Effector memory CD8-positive, alpha-beta T cell (primary cell): ENCODE measurements around the gene PRKD2.
A peak's percentile ranks its signal among the peaks of the same experiment; 100 is the strongest.

Source experiments
- ATAC-seq: fragments of 150-1000 bp; cut with Tn5 transposase; replicated peaks from 2 replicates; pipeline ENCODE4 v1.10.0; 2021; ENCODE audit warnings: mild to moderate bottlenecking, moderate library complexity
- DNase-seq, 3 experiments: peaks; one replicate each; pipeline ENCODE4 v3.0.0; 2021
- H3K27ac Mint-ChIP-seq, 2 donors: one replicate each; pipeline ENCODE4 v1.8.0; 2022; ENCODE audit warnings: mild to moderate bottlenecking in 2 of 2, mixed read lengths in 2 of 2, moderate library complexity in 2 of 2
- H3K27me3 Mint-ChIP-seq, 2 donors: one replicate each; pipeline ENCODE4 v1.8.0; 2022; ENCODE audit warnings: mixed read lengths in 2 of 2
- H3K36me3 Mint-ChIP-seq: one replicate; pipeline ENCODE4 v1.8.0; 2022; ENCODE audit warnings: mild to moderate bottlenecking, moderate library complexity, mixed read lengths; ENCODE audit not compliant: insufficient read depth
- H3K4me1 Mint-ChIP-seq, 2 donors: one replicate each; pipeline ENCODE4 v1.8.0; 2022; ENCODE audit warnings: low read depth in 2 of 2, mixed read lengths in 2 of 2
- H3K4me3 Mint-ChIP-seq, 2 donors: one replicate each; pipeline ENCODE4 v1.8.0; 2022; ENCODE audit warnings: mild to moderate bottlenecking in 2 of 2, mixed read lengths in 2 of 2, moderate library complexity in 2 of 2
- H3K9me3 Mint-ChIP-seq, 2 donors: one replicate each; pipeline ENCODE4 v1.8.0; 2022; ENCODE audit warnings: mixed read lengths in 2 of 2

Gene PRKD2

DNA sequence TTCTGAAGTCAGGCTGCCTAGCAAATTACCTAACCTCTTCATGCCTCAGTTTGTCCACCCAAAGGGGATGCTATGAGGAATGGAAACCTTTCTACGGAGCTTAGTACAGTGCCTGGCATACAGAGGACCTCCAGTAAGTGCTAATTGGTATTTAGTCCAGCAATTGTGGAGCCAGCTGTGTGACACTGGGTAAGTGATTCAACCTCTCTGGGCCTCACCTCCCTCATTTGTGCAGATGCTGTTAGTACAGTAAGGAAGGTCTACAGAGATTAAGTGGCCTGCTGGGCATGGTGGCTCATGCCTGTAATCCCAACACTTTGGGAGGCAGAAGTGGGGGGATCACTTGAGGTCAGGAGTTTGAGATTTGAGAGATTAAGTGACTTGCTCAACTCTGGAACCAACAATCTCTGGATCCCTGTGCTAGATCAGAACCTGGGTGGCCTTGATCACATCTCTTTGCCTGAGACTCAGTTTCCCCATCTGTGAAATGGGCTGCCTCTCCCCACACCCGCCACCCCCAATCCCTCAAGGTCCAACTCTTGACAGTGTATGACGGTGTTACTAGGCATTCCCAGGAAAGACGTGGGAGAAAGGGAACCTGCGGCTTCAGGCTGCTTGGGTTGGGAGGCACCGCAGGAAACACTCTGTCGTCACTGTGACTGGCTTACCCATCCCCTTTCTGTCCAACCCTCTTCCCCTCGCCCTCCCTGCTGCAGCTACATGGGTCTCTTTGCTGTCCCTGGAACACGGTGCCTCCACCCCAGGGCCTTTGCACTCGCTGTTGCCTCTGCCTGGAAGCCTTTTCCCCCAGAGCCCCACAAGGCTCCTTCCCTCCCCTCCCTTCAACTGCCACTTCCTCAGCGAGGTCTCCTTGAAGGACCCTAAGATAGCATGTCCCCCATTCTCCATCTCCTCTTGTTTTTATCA is 18.3 kb downstream of the PRKD2 start:
- Mint-ChIP-seq H3K9me3 (no peaks in the 10 kb centered on the region), H3K27ac (peak overlapping the region in 1 of 2 donors; percentile 62), H3K4me3 (no peak overlapping the region), H3K27me3 (no peaks in the 10 kb centered on the region), H3K36me3 (peaks cover 93% of the 10 kb centered on the region), H3K4me1 (peaks cover 1 to 4% of the 10 kb centered on the region in 2 donors)
- DNase-seq: no peak
- no peak for ATAC-seq

- DNase-seq: peak in 1 of 3 experiments; percentile 12
- H3K4me3 Mint-ChIP-seq: no peak overlapping the region
- ATAC-seq: peak; percentile 51
- peak overlapping the region in 1 of 2 donors; percentile 87 for H3K27ac Mint-ChIP-seq
- H3K36me3 Mint-ChIP-seq: peaks cover 91% of the 10 kb centered on the region
- H3K27me3 Mint-ChIP-seq: no peaks in the 10 kb centered on the region
- peaks cover 1 to 9% of the 10 kb centered on the region in 2 donors for H3K4me1 Mint-ChIP-seq
- H3K9me3 Mint-ChIP-seq: no peaks in the 10 kb centered on the region
Observed at GRCh38 chr19:46697204-46697960, 19.5 kb downstream of the PRKD2 start.

DNA sequence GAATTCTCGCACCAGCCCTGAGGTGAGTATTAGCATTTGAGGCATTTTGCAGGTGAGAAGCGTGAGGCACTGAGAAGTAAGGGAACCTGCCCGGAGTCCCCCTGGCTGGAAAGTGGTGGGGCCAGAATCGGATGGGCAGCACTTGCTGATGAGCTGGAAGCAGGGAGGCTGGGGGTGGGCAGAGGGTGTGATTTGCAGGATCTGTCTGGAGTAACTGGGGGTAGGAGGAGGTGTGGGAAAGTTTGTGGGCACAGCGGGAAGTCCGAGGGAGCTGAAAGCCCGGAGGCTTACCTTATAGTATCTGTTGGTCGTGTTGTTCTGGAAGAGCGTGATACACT is 20.1 kb downstream of the PRKD2 start:
- H3K4me1 Mint-ChIP-seq: peaks cover 1 to 12% of the 10 kb centered on the region in 2 donors
- H3K36me3 Mint-ChIP-seq: peaks cover 91% of the 10 kb centered on the region
- H3K27me3 Mint-ChIP-seq: no peaks in the 10 kb centered on the region
- no peak for ATAC-seq
- H3K27ac Mint-ChIP-seq: peak overlapping the region; percentile 62 to 87
- no peak overlapping the region for H3K4me3 Mint-ChIP-seq
- no peaks in the 10 kb centered on the region for H3K9me3 Mint-ChIP-seq
- no peak for DNase-seq

DNA sequence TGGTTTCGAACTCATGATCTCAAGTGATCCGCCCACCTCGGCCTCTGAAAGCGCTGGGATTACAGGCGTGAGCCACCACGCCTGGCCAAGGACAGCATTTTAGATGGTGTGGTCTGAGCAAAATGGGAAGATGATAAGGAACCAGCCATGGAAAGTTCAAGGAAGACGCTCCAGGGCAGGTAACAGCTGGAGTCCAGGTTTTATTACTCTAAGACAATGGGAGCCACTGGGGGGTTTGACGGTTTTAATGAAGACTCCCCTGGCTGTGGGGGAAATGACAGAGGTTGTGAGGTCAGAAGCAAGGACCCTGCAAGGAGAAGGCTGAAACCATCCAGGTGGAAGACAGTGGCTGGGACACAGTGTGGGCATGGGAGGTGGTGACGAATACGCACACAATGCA is 20.9 kb downstream of the PRKD2 start:
- Mint-ChIP-seq H3K9me3 (no peaks in the 10 kb centered on the region), H3K27ac (peak overlapping the region in 1 of 2 donors; percentile 62), H3K4me1 (peaks cover 1 to 12% of the 10 kb centered on the region in 2 donors), H3K4me3 (no peak overlapping the region), H3K36me3 (peaks cover 91% of the 10 kb centered on the region), H3K27me3 (no peaks in the 10 kb centered on the region)
- ATAC-seq (no peak), DNase-seq (no peak)

DNA sequence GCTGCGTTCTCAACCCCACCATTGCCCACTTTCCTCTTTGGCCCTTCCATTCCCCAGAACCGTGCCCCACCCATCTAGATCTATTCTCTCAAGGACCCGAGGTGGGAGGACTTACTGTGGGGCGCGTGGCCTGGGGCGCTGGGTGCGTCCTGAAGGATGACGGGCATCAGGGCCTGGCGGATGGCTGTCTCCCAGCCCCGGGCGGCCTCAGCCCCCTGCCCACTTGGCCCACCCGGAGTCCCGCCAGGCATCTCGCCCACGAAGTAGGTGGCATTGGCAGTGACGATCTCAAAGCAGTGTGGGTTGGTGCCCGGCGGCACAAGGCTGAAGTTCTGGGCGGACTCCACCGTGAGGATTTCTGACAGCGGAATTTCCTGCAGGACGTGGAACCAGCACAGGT is 23.2 kb downstream of the PRKD2 start:
- Mint-ChIP-seq H3K36me3 (peaks cover 89% of the 10 kb centered on the region), H3K27me3 (no peaks in the 10 kb centered on the region), H3K4me1 (peaks cover 3 to 18% of the 10 kb centered on the region in 2 donors), H3K4me3 (no peak overlapping the region), H3K27ac (peak overlapping the region in 1 of 2 donors; percentile 75), H3K9me3 (no peaks in the 10 kb centered on the region)
- no peak for DNase-seq
- no peak for ATAC-seq

- Mint-ChIP-seq H3K9me3 (no peaks in the 10 kb centered on the region), H3K4me3 (no peak overlapping the region), H3K27me3 (no peaks in the 10 kb centered on the region), H3K4me1 (peaks cover 3 to 18% of the 10 kb centered on the region in 2 donors), H3K27ac (peak overlapping the region; percentile 75 to 89), H3K36me3 (peaks cover 89% of the 10 kb centered on the region)
- DNase-seq (no peak), ATAC-seq (no peak)
Observed at GRCh38 chr19:46692918-46693722, 23.8 kb downstream of the PRKD2 start.

DNA sequence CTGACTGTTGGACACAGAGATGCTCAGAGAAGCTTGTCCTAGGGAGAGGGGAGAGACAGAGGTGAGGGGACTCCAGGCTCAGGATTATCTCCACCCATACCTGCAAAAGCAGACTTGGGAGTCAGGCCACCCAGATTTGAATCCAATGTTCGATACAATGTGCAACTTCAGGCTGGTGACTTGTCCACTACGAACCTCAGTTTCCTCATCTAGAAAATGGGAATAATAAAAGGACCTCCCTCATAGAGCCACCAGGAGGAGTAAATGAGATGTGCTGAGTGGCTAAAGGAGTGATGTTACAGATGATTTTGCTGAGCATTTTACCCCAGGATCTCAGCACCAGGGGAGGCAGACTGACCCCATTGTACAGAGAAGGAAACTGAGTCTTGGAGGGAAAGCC is 25.0 kb downstream of the PRKD2 start:
- Mint-ChIP-seq H3K4me1 (peaks cover 3 to 16% of the 10 kb centered on the region in 2 donors), H3K27ac (peak overlapping the region; percentile 47 to 69), H3K4me3 (no peak overlapping the region), H3K36me3 (peaks cover 95% of the 10 kb centered on the region), H3K9me3 (no peaks in the 10 kb centered on the region), H3K27me3 (no peaks in the 10 kb centered on the region)
- no peak for DNase-seq
- ATAC-seq: no peak

- H3K27me3 Mint-ChIP-seq: no peaks in the 10 kb centered on the region
- no peaks in the 10 kb centered on the region for H3K9me3 Mint-ChIP-seq
- no peak overlapping the region for H3K4me3 Mint-ChIP-seq
- peaks cover 97% of the 10 kb centered on the region for H3K36me3 Mint-ChIP-seq
- DNase-seq (no peak), ATAC-seq (no peak)
- H3K27ac Mint-ChIP-seq: peak overlapping the region; percentile 69 to 71
- peaks cover 3 to 14% of the 10 kb centered on the region in 2 donors for H3K4me1 Mint-ChIP-seq
Observed at GRCh38 chr19:46691104-46691503, 25.8 kb downstream of the PRKD2 start.

- no peak for DNase-seq
- Mint-ChIP-seq H3K9me3 (no peaks in the 10 kb centered on the region), H3K36me3 (peaks cover 97% of the 10 kb centered on the region), H3K4me3 (no peak overlapping the region), H3K4me1 (peaks cover 2 to 21% of the 10 kb centered on the region in 2 donors), H3K27me3 (no peaks in the 10 kb centered on the region), H3K27ac (peak overlapping the region in 1 of 2 donors; percentile 74)
- ATAC-seq: no peak
Observed at GRCh38 chr19:46689358-46689757, 27.6 kb downstream of the PRKD2 start.

DNA sequence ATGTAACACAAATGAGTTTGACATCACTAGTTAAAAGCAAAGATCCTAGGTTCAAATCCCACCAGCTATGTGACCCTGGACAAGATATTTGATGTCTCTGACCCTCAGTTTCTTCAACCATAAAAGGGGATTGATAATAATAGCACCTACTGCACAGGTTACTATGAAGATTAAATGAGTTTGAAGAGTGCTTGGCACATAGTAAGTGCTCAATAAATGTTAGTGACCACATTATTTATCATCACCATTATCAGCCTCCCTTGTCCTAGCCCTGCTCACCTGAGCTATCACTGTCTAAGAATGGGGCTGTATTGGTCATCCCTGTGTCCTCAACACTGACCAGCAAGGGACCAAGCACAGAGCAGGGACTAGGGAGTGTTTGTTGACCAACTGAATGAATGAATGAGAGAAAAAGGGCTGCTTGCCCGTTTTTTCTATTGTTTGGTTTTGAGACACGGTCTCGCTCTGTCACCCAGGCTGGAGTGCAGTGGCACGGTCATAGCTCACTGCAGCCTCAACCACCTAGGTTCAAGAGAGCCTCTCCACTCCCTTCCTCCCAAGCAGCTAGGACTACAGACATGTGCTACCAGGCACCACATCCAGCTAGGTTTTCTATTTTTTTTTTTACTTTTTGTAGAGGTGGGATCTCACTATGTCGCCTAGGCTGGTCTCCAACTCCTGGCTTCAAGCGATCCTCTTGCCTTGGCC is 29.3 kb downstream of the PRKD2 start:
- Mint-ChIP-seq H3K27me3 (no peaks in the 10 kb centered on the region), H3K36me3 (peaks cover 99% of the 10 kb centered on the region), H3K9me3 (no peaks in the 10 kb centered on the region), H3K4me1 (peaks cover 2 to 17% of the 10 kb centered on the region in 2 donors), H3K27ac (no peak overlapping the region), H3K4me3 (no peak overlapping the region)
- no peak for ATAC-seq
- no peak for DNase-seq

GRCh38 chr19:46685189-46685588 is 31.7 kb downstream of the PRKD2 start:
- Mint-ChIP-seq H3K27me3 (no peaks in the 10 kb centered on the region), H3K4me1 (peaks cover 0 to 7% of the 10 kb centered on the region in 2 donors), H3K9me3 (no peaks in the 10 kb centered on the region), H3K36me3 (peaks cover 100% of the 10 kb centered on the region), H3K4me3 (no peak overlapping the region), H3K27ac (no peak overlapping the region)
- ATAC-seq: no peak
- DNase-seq: no peak

DNA sequence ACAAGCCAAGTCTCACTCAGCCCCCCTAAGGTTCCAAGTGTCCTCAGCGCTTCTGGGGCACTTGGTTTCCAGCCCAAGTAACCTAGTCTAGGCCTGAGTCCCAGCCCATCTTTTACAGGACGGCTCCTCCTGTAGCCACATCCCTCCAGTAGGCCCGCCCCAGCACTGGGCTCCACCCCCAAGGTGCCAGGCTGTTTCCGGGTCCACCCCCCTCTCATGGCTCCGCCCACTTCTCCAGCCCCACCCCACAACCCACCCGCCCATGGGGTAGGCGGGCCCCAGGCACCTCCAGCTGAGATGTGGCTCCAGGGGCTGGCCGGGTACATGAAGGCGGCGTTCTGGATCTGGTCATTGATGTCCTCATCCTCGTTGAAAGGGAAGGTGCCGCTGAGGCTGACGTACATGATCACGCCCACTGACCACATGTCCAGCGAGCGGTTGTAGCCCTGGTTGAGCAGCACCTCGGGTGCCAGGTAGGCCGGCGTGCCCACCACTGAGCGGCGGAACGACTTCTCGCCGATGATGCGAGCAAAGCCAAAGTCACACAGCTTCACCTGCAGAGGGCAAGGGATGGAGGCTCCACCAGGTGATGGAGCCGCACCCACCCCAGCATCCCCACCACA is 38.7 kb downstream of the PRKD2 start:
- DNase-seq: peak; percentile 36 to 58 (median 44)
- no peaks in the 10 kb centered on the region for H3K9me3 Mint-ChIP-seq
- H3K27me3 Mint-ChIP-seq: no peaks in the 10 kb centered on the region
- H3K36me3 Mint-ChIP-seq: peaks cover 95% of the 10 kb centered on the region
- peaks cover 7 to 14% of the 10 kb centered on the region in 2 donors for H3K4me1 Mint-ChIP-seq
- no peak overlapping the region for H3K27ac Mint-ChIP-seq
- no peak overlapping the region for H3K4me3 Mint-ChIP-seq
- peak; percentile 89 for ATAC-seq
